GM12873 (cell line): Measurements from ENCODE around the gene GALNT13.

Source experiments
- CTCF ChIP-seq: IDR thresholded peaks from 2 replicates; pipeline ENCODE4 v1.5.1; 2012; ENCODE audit warnings: low read depth, mild to moderate bottlenecking, moderate library complexity, low read length, control low read depth; ENCODE audit not compliant: insufficient read depth; ENCODE audit errors: missing control alignments

The GALNT13 gene

DNA sequence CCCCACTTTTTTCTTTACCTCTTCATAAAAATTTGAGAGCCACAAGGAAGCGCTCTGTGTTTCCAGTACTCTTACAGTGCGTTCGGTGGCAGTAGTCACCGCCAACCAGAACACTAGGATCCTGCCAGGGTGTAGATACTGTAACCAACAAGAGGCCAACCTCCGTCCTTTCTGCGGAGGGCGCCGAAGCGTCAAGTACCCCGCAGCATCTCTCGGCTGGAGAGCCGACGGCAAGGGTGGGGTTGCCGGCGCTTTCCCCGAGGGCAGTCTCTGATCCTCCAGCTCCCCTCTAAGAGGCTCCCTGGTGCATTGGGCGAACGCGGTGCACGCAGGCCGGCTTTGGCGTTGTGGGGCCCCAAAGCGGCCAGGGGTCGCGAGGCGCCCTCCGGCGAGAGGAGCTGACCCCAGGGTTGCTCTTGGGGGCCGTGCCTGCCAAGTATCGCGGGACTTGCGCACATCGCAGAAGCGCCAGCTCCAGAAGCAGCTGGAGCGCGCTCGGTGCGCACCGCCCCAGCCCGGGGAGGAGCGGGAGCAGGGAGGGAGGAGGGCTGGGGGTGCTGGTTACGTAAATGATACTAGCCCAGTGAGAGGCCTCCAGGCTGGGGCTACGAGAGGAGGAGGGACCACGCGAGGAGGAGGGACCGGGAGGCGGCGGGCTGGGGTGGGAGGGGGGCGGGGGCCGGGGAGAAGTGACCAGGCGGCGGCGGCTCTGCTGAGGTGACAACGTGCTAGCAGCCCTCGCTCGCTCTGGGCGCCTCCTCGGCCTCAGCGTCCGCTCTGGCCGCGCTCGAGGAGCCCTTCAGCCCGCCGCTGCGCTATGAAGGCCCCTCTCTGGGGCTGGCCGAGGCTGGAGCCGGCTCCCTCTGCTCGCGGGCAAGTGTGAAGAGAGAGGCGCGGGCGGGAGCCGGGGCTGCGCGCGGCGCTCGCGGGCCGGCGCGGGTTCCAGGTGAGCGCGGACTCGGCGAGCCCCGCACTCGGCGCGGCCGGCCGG lies at the start of gene GALNT13:
Gene GALNT13, plus strand, starts transcription at position 692 of the 991 bp plus-strand sequence.
- no peak for TF ChIP-seq CTCF

- TF ChIP-seq CTCF, result no peak
Observed at GRCh38 chr2:153823880-153824279, 47.8 kb upstream of the GALNT13 start.

DNA sequence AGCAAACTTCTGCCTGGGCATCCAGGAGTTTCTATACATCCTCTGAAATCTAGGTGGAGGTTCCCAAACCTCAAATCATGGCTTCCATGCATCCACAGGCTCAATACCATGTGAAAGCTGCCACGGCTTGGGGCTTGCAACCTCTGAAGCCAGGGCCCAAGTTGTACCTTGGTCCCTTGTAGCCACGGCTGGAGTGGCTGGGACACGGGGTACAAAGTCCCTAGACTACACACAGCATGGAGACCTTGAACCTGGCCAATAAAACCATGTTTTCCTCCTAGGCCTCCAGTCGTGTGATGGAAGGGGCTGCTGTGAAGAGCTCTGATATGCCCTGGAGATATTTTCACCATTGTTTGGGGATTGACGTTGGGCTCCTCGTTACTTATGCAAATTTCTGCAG lies 43.4 kb upstream of the GALNT13 start:
- TF ChIP-seq CTCF, result no peak

DNA sequence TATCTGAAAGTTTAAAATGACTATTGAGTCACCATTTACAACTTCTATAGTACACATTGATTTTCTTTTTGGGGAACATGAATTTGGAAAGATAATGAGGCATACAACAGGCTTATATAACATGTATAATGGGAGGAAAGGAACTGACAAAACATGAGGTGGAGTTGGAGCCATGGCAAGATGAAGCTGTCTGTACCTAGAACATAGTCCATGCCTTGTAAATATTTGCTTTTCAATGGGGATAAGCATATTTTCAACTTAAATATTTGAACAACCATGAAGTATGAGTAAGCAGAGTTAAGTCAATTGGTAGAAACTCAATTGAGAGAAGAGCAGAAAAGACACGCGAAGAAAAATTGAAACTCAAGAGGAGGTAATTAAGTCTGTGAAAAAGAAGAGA lies 37.1 kb upstream of the GALNT13 start:
- no peak for TF ChIP-seq CTCF

GRCh38 chr2:153858250-153858649 lies 13.5 kb upstream of the GALNT13 start:
- TF ChIP-seq CTCF, result no peak

- TF ChIP-seq CTCF, result no peak
Observed at GRCh38 chr2:153864022-153864421, 7.7 kb upstream of the GALNT13 start.

GRCh38 chr2:153866595-153866994 lies 5.1 kb upstream of the GALNT13 start:
- no peak for TF ChIP-seq CTCF
